ENCODE measurements around the gene MAT2A. TPM values are rescaled to one million over a fixed set of nuclear protein-coding genes. Genes with fewer than 3 reads are reported as not detected.
A peak's percentile ranks its signal among the peaks of the same experiment; 100 is the strongest.
"Not testable (repeated sequence)": the region's sequence is repeated elsewhere in the genome, so short reads cannot be mapped to it uniquely, and the experiment has no call there.

Gene MAT2A
- total RNA-seq, 1 experiment from 2014 or later, result 517 TPM

GRCh38 chr2:85523903-85524335 is 15.0 kb upstream of the MAT2A start:
- no peak for DNase-seq (ENCODE audit: low read depth)

GRCh38 chr2:85524336-85524908 is 14.5 kb upstream of the MAT2A start:
- DNase-seq (ENCODE audit: low read depth), result no peak

GRCh38 chr2:85525029-85525428 is 13.9 kb upstream of the MAT2A start:
- DNase-seq (ENCODE audit: low read depth), result no peak

- DNase-seq (ENCODE audit: low read depth), result no peak
Measured at GRCh38 chr2:85525567-85525966, 13.4 kb upstream of the MAT2A start.

GRCh38 chr2:85527787-85528186 is 11.2 kb upstream of the MAT2A start:
- no peak for DNase-seq (ENCODE audit: low read depth)

- DNase-seq (ENCODE audit: low read depth), result no peak
Measured at GRCh38 chr2:85528355-85528754, 10.6 kb upstream of the MAT2A start.

GRCh38 chr2:85529809-85530208 is 9.2 kb upstream of the MAT2A start:
- DNase-seq (ENCODE audit: low read depth), result no peak

- DNase-seq (ENCODE audit: low read depth), result no peak
Measured at GRCh38 chr2:85531589-85531988, 7.4 kb upstream of the MAT2A start.

- no peak for DNase-seq (ENCODE audit: low read depth)
Measured at GRCh38 chr2:85534099-85534498, 4.9 kb upstream of the MAT2A start.

- DNase-seq (ENCODE audit: low read depth), result no peak
Measured at GRCh38 chr2:85534881-85535280, 4.1 kb upstream of the MAT2A start.

- peak; percentile 94 for DNase-seq (ENCODE audit: low read depth)
Measured at GRCh38 chr2:85536479-85536878, 2.5 kb upstream of the MAT2A start.

- no peak for DNase-seq (ENCODE audit: low read depth)
Measured at GRCh38 chr2:85537600-85538506, 1.1 kb upstream of the MAT2A start.

GRCh38 chr2:85539361-85540132 is 579 bp downstream of the MAT2A start:
- DNase-seq (ENCODE audit: low read depth), result peak; percentile 86

- peak; percentile 65 for DNase-seq (ENCODE audit: low read depth)
Measured at GRCh38 chr2:85540133-85540648, 1.2 kb downstream of the MAT2A start.

GRCh38 chr2:85541262-85541661 is 2.3 kb downstream of the MAT2A start:
- DNase-seq (ENCODE audit: low read depth), result no peak

GRCh38 chr2:85541753-85542457 is 2.9 kb downstream of the MAT2A start:
- no peak for DNase-seq (ENCODE audit: low read depth)

- no peak for DNase-seq (ENCODE audit: low read depth)
Measured at GRCh38 chr2:85542777-85543176, 3.8 kb downstream of the MAT2A start.

- DNase-seq (ENCODE audit: low read depth), result not testable (repeated sequence)
Measured at GRCh38 chr2:85544254-85544691, 5.3 kb downstream of the MAT2A start.

GRCh38 chr2:85544915-85545779 is 6.2 kb downstream of the MAT2A start:
- not testable (repeated sequence) for DNase-seq (ENCODE audit: low read depth)

- no peak for DNase-seq (ENCODE audit: low read depth)
Measured at GRCh38 chr2:85545780-85546240, 6.8 kb downstream of the MAT2A start.

Measured in LHCN-M2 (cell line).